ENCODE measurements around the gene IVL. TPM values are rescaled to one million over a fixed set of nuclear protein-coding genes. Genes with fewer than 3 reads are reported as not detected.

IVL gene
- polyA plus RNA-seq, 1 of the 3 experiments (the other 2 are of a cell fraction), result 0.64 TPM

DNA sequence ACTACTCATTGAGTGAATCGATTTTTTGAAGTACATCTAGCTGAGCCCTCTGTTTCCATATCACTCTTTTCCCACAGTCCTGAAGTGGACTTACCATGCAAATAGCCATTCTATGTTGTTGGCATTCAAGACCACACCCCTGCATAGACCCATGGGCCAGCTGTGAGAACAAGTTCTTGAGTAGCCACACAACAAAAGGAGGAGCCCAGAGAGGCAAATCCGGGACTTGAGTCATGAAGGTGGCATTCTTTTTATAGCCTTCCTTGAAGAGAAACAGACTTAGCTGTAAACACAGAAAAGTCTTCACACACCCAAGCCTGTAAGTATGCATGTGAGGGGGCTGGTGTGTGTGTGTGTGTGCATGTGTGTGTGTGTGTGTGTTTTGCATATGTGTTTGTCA is 24.9 kb downstream of the IVL start:
- no peak overlapping the region for H3K4me2 ChIP-seq
- H3K9ac ChIP-seq, result no peak overlapping the region
- no peak for DNase-seq
- H2AFZ ChIP-seq (ENCODE audit: low read depth), result no peak overlapping the region
- no peaks in the 10 kb centered on the region for H3K9me2 ChIP-seq
- H3K27me3 ChIP-seq (ENCODE audit: insufficient read depth), result peaks cover 11% of the 10 kb centered on the region; the same call in 1 of the 2 replicates
- no peaks in the 10 kb centered on the region for H3K4me1 ChIP-seq (ENCODE audit: control insufficient read depth in 1 of 2, insufficient read depth in 2 of 2, low read depth in 1 of 2, low read length in 1 of 2)
- H3F3A ChIP-seq (replicated peaks; ENCODE audit: insufficient read depth), result no peaks in the 10 kb centered on the region
- no peak overlapping the region for H3K4me3 ChIP-seq (ENCODE audit: low read depth in 2 of 2, low read length in 1 of 2)
- ChIA-PET POLR2A (no interaction called here), CTCF (no interaction called here)
- H4K20me1 ChIP-seq (ENCODE audit: insufficient read depth), result no peaks in the 10 kb centered on the region
- H3K79me2 ChIP-seq (ENCODE audit: insufficient read depth), result no peaks in the 10 kb centered on the region
- TF ChIP-seq MEF2A (IDR thresholded peaks at IDR 0.05; ENCODE audit: borderline replicate concordance, low read depth), result no peak
- TF ChIP-seq JUND (IDR thresholded peaks at IDR 0.05), result no peak
- TF ChIP-seq RAD21 (IDR thresholded peaks at IDR 0.05; ENCODE audit: low read length), result no peak
- no peak for TF ChIP-seq SMC3 (IDR thresholded peaks at IDR 0.05; ENCODE audit: low read depth, low read length)
- no peak for TF ChIP-seq YY1 (IDR thresholded peaks at IDR 0.05; ENCODE audit: low read depth)
- no peak for TF ChIP-seq RCOR1 (IDR thresholded peaks at IDR 0.05; ENCODE audit: low read length)
- TF ChIP-seq POLR2AphosphoS5 (IDR thresholded peaks at IDR 0.05; ENCODE audit: low read depth, low read length), result no peak
- no peak for TF ChIP-seq NRF1 (IDR thresholded peaks at IDR 0.05; ENCODE audit: low read depth, low read length)
- TF ChIP-seq, protein P1, sequence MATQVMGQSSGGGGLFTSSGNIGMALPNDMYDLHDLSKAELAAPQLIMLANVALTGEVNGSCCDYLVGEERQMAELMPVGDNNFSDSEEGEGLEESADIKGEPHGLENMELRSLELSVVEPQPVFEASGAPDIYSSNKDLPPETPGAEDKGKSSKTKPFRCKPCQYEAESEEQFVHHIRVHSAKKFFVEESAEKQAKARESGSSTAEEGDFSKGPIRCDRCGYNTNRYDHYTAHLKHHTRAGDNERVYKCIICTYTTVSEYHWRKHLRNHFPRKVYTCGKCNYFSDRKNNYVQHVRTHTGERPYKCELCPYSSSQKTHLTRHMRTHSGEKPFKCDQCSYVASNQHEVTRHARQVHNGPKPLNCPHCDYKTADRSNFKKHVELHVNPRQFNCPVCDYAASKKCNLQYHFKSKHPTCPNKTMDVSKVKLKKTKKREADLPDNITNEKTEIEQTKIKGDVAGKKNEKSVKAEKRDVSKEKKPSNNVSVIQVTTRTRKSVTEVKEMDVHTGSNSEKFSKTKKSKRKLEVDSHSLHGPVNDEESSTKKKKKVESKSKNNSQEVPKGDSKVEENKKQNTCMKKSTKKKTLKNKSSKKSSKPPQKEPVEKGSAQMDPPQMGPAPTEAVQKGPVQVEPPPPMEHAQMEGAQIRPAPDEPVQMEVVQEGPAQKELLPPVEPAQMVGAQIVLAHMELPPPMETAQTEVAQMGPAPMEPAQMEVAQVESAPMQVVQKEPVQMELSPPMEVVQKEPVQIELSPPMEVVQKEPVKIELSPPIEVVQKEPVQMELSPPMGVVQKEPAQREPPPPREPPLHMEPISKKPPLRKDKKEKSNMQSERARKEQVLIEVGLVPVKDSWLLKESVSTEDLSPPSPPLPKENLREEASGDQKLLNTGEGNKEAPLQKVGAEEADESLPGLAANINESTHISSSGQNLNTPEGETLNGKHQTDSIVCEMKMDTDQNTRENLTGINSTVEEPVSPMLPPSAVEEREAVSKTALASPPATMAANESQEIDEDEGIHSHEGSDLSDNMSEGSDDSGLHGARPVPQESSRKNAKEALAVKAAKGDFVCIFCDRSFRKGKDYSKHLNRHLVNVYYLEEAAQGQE (IDR thresholded peaks at IDR 0.05; ENCODE audit: low read depth, low read length), result no peak
- no peak for TF ChIP-seq MXI1 (IDR thresholded peaks at IDR 0.05; ENCODE audit: low read depth, low read length)
- no peak for TF ChIP-seq FOXJ3 (CRISPR knock-in tag; IDR thresholded peaks at IDR 0.05)
- TF ChIP-seq NFIC (IDR thresholded peaks at IDR 0.05; ENCODE audit: borderline replicate concordance), result no peak
- TF ChIP-seq TEAD4 (IDR thresholded peaks at IDR 0.05; ENCODE audit: borderline replicate concordance, insufficient read depth), result no peak
- H3K27ac ChIP-seq (ENCODE audit: low read depth in 2 of 2, low read length in 1 of 2), result no peak overlapping the region
- no peaks in the 10 kb centered on the region for H3K36me3 ChIP-seq (replicated peaks in 1 of 2; ENCODE audit: control insufficient read depth in 1 of 2, insufficient read depth in 2 of 2, low read length in 1 of 2)
- no peaks in the 10 kb centered on the region for H3K9me3 ChIP-seq
- 0% methylated on average over 2 of the region's 2 CpGs for WGBS (ENCODE audit: low lambda C conversion rate)

DNA sequence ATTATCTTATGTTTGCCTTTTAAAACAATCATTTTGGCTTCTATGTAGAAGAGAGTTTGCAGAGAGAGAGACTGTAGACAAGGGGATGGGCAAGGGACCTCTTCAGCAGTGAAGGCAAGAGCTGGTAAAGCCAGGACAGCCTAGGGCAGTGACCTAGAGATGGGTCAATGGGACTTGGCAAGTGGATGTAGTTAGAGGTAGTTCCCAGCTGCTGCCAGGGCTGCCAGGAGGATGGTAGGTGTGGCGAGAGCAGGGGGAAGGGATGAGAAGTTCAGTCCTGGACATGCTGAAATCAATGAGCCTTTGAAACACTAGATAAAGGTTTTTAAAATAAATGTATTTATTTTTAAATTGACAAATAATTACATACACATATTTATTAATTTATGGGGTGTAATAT is 32.3 kb downstream of the IVL start:
- no peak overlapping the region for H3K4me3 ChIP-seq (ENCODE audit: low read depth in 2 of 2, low read length in 1 of 2)
- H3K27me3 ChIP-seq (ENCODE audit: insufficient read depth), result peaks cover 6% of the 10 kb centered on the region
- H3K9ac ChIP-seq, result no peak overlapping the region
- H3K9me3 ChIP-seq, result no peaks in the 10 kb centered on the region
- WGBS (ENCODE audit: low lambda C conversion rate), result 11% methylated on average over 1 of the region's 1 CpG
- H3K4me2 ChIP-seq, result no peak overlapping the region
- no peak overlapping the region for H2AFZ ChIP-seq (ENCODE audit: low read depth)
- no peaks in the 10 kb centered on the region for H3K4me1 ChIP-seq (ENCODE audit: control insufficient read depth in 1 of 2, insufficient read depth in 2 of 2, low read depth in 1 of 2, low read length in 1 of 2)
- ChIA-PET POLR2A (no interaction called here), CTCF (no interaction called here)
- no peaks in the 10 kb centered on the region for H3K79me2 ChIP-seq (ENCODE audit: insufficient read depth)
- H4K20me1 ChIP-seq (ENCODE audit: insufficient read depth), result no peaks in the 10 kb centered on the region
- H3K9me2 ChIP-seq, result no peaks in the 10 kb centered on the region
- no peaks in the 10 kb centered on the region for H3K36me3 ChIP-seq (replicated peaks in 1 of 2; ENCODE audit: control insufficient read depth in 1 of 2, insufficient read depth in 2 of 2, low read length in 1 of 2)
- H3F3A ChIP-seq (replicated peaks; ENCODE audit: insufficient read depth), result no peaks in the 10 kb centered on the region
- H3K27ac ChIP-seq (ENCODE audit: low read depth in 2 of 2, low read length in 1 of 2), result no peak overlapping the region
- no peak for DNase-seq
- no peak for TF ChIP-seq GATA2 (CRISPR knock-in tag; IDR thresholded peaks at IDR 0.05)
- TF ChIP-seq TEAD4 (IDR thresholded peaks at IDR 0.05; ENCODE audit: borderline replicate concordance, insufficient read depth), result no peak
- TF ChIP-seq, protein P2, sequence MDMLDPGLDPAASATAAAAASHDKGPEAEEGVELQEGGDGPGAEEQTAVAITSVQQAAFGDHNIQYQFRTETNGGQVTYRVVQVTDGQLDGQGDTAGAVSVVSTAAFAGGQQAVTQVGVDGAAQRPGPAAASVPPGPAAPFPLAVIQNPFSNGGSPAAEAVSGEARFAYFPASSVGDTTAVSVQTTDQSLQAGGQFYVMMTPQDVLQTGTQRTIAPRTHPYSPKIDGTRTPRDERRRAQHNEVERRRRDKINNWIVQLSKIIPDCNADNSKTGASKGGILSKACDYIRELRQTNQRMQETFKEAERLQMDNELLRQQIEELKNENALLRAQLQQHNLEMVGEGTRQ (IDR thresholded peaks at IDR 0.05; ENCODE audit: borderline replicate concordance, low read depth, low read length), result no peak
- no peak for TF ChIP-seq EZH2phosphoT487 (IDR thresholded peaks at IDR 0.05; ENCODE audit: borderline replicate concordance, low read depth)
- no peak for TF ChIP-seq RXRA (IDR thresholded peaks at IDR 0.05; ENCODE audit: borderline replicate concordance, low read depth)
- TF ChIP-seq RAD21 (IDR thresholded peaks at IDR 0.05; ENCODE audit: low read length), result no peak
- TF ChIP-seq, protein P3, sequence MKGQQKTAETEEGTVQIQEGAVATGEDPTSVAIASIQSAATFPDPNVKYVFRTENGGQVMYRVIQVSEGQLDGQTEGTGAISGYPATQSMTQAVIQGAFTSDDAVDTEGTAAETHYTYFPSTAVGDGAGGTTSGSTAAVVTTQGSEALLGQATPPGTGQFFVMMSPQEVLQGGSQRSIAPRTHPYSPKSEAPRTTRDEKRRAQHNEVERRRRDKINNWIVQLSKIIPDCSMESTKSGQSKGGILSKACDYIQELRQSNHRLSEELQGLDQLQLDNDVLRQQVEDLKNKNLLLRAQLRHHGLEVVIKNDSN (IDR thresholded peaks at IDR 0.05; ENCODE audit: borderline replicate concordance, low read depth), result no peak
- TF ChIP-seq SMC3 (IDR thresholded peaks at IDR 0.05; ENCODE audit: low read depth, low read length), result no peak
- TF ChIP-seq CHD2 (IDR thresholded peaks at IDR 0.05; ENCODE audit: low read length, partially characterized antibody), result no peak
